ENCODE data around the gene RAD51B.

GRCh38 chr14:68692216-68692615 lies 872.6 kb downstream of the RAD51B start:
- TF ChIP-seq CTCF (conservative IDR thresholded peaks at IDR 0.05; ENCODE audit: low read depth, low read length) (no peak), EZH2 (IDR thresholded peaks at IDR 0.05; ENCODE audit: borderline replicate concordance, low read depth, low read length, poor library complexity, severe bottlenecking) (no peak)

Measured in A673 (cell line).